Neural cell (in vitro differentiated cells): Measurements from ENCODE around the gene PLA2G4C.

Source experiments
- EP300 ChIP-seq: fragments of 450-650 bp; conservative IDR thresholded peaks from 2 replicates; pipeline ENCODE4 v1.6.1; 2014; ENCODE audit warnings: antibody characterized with exemption, mild to moderate bottlenecking, moderate library complexity; ENCODE audit not compliant: poor library complexity, severe bottlenecking
- EZH2 ChIP-seq: fragments of 200-600, 300-800 bp; shearing (Covaris generic), sonication (generic); IDR thresholded peaks from 2 replicates; pipeline ENCODE4 v1.6.1; 2014; ENCODE audit warnings: antibody characterized with exemption, low read length, borderline replicate concordance, mild to moderate bottlenecking; ENCODE audit not compliant: insufficient read depth, poor library complexity, severe bottlenecking
- MXI1 ChIP-seq: fragments of 450-650 bp; conservative IDR thresholded peaks from 2 replicates; pipeline ENCODE4 v1.6.1; 2014; ENCODE audit warnings: antibody characterized with exemption, mild to moderate bottlenecking; ENCODE audit not compliant: poor library complexity, severe bottlenecking
- RAD21 ChIP-seq: fragments of 450-650 bp; conservative IDR thresholded peaks from 2 replicates; pipeline ENCODE4 v1.6.1; 2014; ENCODE audit warnings: antibody characterized with exemption, mild to moderate bottlenecking, moderate library complexity
- SMC3 ChIP-seq: fragments of 450-650 bp; conservative IDR thresholded peaks from 2 replicates; pipeline ENCODE4 v1.6.1; 2014; ENCODE audit warnings: antibody characterized with exemption, mild to moderate bottlenecking, moderate library complexity; ENCODE audit not compliant: poor library complexity
- TF ChIP-seq, protein P1 (sequence below): fragments of 450-650 bp; IDR thresholded peaks from 2 replicates; pipeline ENCODE4 v1.5.1; 2014; ENCODE audit warnings: antibody characterized with exemption, mild to moderate bottlenecking, moderate library complexity; ENCODE audit not compliant: poor library complexity, severe bottlenecking
- TF ChIP-seq, protein P2 (sequence below): IDR thresholded peaks from 2 replicates; pipeline ENCODE4 v1.6.1; 2012; ENCODE audit warnings: borderline replicate concordance

DNA sequence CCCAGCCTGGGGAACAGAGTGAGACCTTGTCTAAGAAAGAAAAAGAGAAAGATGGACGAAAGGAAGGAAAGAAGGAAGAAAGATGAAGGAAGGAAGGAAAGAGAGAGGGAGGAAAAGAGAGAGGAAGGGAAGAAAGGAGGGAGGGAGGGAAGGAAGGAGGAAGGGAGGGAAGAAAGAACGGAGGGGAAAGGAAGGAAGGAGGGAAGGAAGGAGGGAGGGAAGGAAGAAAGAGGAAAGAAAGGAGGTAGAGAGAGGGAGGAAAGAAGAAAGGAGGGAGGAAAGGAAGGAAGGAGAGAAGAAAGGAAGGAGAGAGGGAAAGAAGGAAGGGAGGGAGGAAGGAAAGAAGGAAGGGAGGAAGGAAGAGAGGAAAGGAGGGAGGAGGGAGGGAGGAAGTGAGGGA is 87.6 kb downstream of the PLA2G4C start:
- TF ChIP-seq, protein P1, sequence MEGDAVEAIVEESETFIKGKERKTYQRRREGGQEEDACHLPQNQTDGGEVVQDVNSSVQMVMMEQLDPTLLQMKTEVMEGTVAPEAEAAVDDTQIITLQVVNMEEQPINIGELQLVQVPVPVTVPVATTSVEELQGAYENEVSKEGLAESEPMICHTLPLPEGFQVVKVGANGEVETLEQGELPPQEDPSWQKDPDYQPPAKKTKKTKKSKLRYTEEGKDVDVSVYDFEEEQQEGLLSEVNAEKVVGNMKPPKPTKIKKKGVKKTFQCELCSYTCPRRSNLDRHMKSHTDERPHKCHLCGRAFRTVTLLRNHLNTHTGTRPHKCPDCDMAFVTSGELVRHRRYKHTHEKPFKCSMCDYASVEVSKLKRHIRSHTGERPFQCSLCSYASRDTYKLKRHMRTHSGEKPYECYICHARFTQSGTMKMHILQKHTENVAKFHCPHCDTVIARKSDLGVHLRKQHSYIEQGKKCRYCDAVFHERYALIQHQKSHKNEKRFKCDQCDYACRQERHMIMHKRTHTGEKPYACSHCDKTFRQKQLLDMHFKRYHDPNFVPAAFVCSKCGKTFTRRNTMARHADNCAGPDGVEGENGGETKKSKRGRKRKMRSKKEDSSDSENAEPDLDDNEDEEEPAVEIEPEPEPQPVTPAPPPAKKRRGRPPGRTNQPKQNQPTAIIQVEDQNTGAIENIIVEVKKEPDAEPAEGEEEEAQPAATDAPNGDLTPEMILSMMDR = no peak
- TF ChIP-seq RAD21 (no peak), EZH2 (no peak), MXI1 (no peak), SMC3 (no peak), EP300 (no peak)
- TF ChIP-seq, protein P2, sequence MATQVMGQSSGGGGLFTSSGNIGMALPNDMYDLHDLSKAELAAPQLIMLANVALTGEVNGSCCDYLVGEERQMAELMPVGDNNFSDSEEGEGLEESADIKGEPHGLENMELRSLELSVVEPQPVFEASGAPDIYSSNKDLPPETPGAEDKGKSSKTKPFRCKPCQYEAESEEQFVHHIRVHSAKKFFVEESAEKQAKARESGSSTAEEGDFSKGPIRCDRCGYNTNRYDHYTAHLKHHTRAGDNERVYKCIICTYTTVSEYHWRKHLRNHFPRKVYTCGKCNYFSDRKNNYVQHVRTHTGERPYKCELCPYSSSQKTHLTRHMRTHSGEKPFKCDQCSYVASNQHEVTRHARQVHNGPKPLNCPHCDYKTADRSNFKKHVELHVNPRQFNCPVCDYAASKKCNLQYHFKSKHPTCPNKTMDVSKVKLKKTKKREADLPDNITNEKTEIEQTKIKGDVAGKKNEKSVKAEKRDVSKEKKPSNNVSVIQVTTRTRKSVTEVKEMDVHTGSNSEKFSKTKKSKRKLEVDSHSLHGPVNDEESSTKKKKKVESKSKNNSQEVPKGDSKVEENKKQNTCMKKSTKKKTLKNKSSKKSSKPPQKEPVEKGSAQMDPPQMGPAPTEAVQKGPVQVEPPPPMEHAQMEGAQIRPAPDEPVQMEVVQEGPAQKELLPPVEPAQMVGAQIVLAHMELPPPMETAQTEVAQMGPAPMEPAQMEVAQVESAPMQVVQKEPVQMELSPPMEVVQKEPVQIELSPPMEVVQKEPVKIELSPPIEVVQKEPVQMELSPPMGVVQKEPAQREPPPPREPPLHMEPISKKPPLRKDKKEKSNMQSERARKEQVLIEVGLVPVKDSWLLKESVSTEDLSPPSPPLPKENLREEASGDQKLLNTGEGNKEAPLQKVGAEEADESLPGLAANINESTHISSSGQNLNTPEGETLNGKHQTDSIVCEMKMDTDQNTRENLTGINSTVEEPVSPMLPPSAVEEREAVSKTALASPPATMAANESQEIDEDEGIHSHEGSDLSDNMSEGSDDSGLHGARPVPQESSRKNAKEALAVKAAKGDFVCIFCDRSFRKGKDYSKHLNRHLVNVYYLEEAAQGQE = no peak
